Mucosa of descending colon (tissue), 3 donors: ENCODE measurements around the gene DLGAP1. TPM values are rescaled to one million over a fixed set of nuclear protein-coding genes. Genes with fewer than 3 reads are reported as not detected.

ENCODE experiments used
- ATAC-seq: fragments of 200-7000 bp; cut with Tn5 transposase; one replicate; pipeline ENCODE4 v1.9.1; 2020; ENCODE audit warnings: mild to moderate bottlenecking, moderate library complexity
- DNase-seq, 3 donors: peaks; one replicate each; pipeline ENCODE4 v3.0.0-alpha.2; 2020
- H3K36me3 ChIP-seq: fragments of 200-600 bp; one replicate; pipeline ENCODE4 v1.8.0; 2021; ENCODE audit warnings: low read depth, mild to moderate bottlenecking
- H3K4me1 ChIP-seq: fragments of 200-600 bp; one replicate; pipeline ENCODE4 v1.8.0; 2021; ENCODE audit warnings: low read depth, mild to moderate bottlenecking
- H3K4me3 ChIP-seq: fragments of 200-600 bp; one replicate; pipeline ENCODE4 v1.8.0; 2021; ENCODE audit warnings: mild to moderate bottlenecking
- H3K9me3 ChIP-seq: fragments of 200-600 bp; one replicate; pipeline ENCODE4 v1.8.0; 2021; ENCODE audit warnings: mild to moderate bottlenecking
- CTCF ChIP-seq: fragments of 200-600 bp; IDR thresholded peaks from one replicate; pipeline ENCODE4 v1.8.0; 2022; ENCODE audit warnings: antibody characterized with exemption, mild to moderate bottlenecking
- intact Hi-C, 2 donors: fragments of 100-400 bp; cut with DNase I in 1 of 2; cut with micrococcal nuclease in 1 of 2; formaldehyde crosslinking; loops; one replicate each; pipeline versions ENCODE4 v1.11.0 to v1.11.1; 2022; cut with DNase I, micrococcal nuclease
- total RNA-seq, 3 donors: library from RNA; stranded (reverse); fragmentation: NEBNext Ultra II Directional in 2 of 3; extraction: Animal tissue kit (Norgen Biotek cat#: 25700) in 2 of 3; gene quantifications; one replicate each; pipeline versions ENCODE4 v1.2.1 to v1.2.4, GENCODE V29; 2021 to 2023
- donor health status: DM: no; HTN: no; CAD: no; lungs with moderate emphysema.
- donor health status: DM: no; HTN: no; CAD: no.
- donor health status: DM: no; HTN: yes; CAD: no.

The DLGAP1 gene
- total RNA-seq, 3 donors from 2014 or later = 0.46 to 6.8 (median 4.1) TPM

- DNase-seq (no peak), ATAC-seq (no peak)
- Histone ChIP-seq H3K36me3 (no peaks in the 10 kb centered on the region), H3K4me3 (no peak overlapping the region), H3K9me3 (no peaks in the 10 kb centered on the region), H3K4me1 (peaks cover 8% of the 10 kb centered on the region)
- no peak for TF ChIP-seq CTCF
- intact Hi-C loops = no loop called here
Measured at GRCh38 chr18:3648641-3649040, 806.5 kb downstream of the DLGAP1 start.

- H3K36me3 ChIP-seq = no peaks in the 10 kb centered on the region
- no peaks in the 10 kb centered on the region for H3K9me3 ChIP-seq
- no peak overlapping the region for H3K4me3 ChIP-seq
- ATAC-seq (no peak), DNase-seq (no peak)
- H3K4me1 ChIP-seq = peaks cover 5% of the 10 kb centered on the region
- intact Hi-C loops = no loop called here
- no peak for TF ChIP-seq CTCF
Measured at GRCh38 chr18:3648200-3648599, 806.9 kb downstream of the DLGAP1 start.

- intact Hi-C loops = no loop called here
- no peaks in the 10 kb centered on the region for H3K4me1 ChIP-seq
- DNase-seq = no peak
- no peak for ATAC-seq
- H3K4me3 ChIP-seq = no peak overlapping the region
- no peaks in the 10 kb centered on the region for H3K36me3 ChIP-seq
- H3K9me3 ChIP-seq = no peaks in the 10 kb centered on the region
- no peak for TF ChIP-seq CTCF
Measured at GRCh38 chr18:3647636-3648035, 807.5 kb downstream of the DLGAP1 start.

- no peaks in the 10 kb centered on the region for H3K4me1 ChIP-seq
- no peak for TF ChIP-seq CTCF
Measured at GRCh38 chr18:3645384-3646156, 809.5 kb downstream of the DLGAP1 start.

GRCh38 chr18:3634250-3634939 is 820.7 kb downstream of the DLGAP1 start:
- H3K9me3 ChIP-seq = no peaks in the 10 kb centered on the region
- DNase-seq (no peak), ATAC-seq (no peak)
- H3K36me3 ChIP-seq = no peaks in the 10 kb centered on the region
- H3K4me3 ChIP-seq = no peak overlapping the region
- TF ChIP-seq CTCF = no peak
- intact Hi-C loops = no loop called here
- H3K4me1 ChIP-seq = no peaks in the 10 kb centered on the region

More at GRCh38 chr18:3645384-3646156, 809.5 kb downstream of the DLGAP1 start:
- H3K9me3 ChIP-seq = no peaks in the 10 kb centered on the region
- no peak overlapping the region for H3K4me3 ChIP-seq
- no peaks in the 10 kb centered on the region for H3K36me3 ChIP-seq
- DNase-seq = no peak
- no peak for ATAC-seq
- intact Hi-C loops = no loop called here
